Activated T-helper 1 cell treated with Interleukin-2 at 50 U/mL for 16 hours (primary cell): ENCODE data around the gene KCTD11.

Source experiments
- DNase-seq: peaks from one replicate; pipeline ENCODE4 v3.0.0-alpha.2; 2020; ENCODE audit warnings: low read depth

The KCTD11 gene

GRCh38 chr17:7351665-7352502 lies at the start of gene KCTD11:
KCTD11 (plus strand) TSS chr17:7352162.
- peak; percentile 71 for DNase-seq

DNA sequence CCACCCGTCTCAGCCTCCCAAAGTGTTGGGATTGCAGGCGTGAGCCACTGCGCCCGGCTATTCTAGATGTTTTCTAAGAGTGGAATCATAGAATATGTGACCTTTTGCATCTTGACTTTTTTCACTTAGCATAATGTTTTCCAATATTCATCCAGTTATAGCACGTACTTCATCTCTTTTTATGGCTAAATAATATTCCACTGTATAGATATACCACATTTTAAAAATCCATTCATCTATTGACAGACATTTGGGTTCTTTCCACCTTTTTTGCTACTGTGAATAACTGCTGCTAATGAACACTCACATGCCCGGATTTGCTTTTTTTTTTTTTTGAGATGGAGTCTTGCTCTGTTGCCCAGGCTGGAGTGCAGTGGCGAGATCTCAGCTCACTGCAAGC lies 47.8 kb upstream of the KCTD11 start:
- DNase-seq, result no peak

GRCh38 chr17:7306911-7307685 lies 44.9 kb upstream of the KCTD11 start, which contains the start of gene EIF5A:
EIF5A (plus strand) TSS chr17:7307628; CDS start chr17:7309636, 2,008 bp downstream.
- DNase-seq, result peak; percentile 100

DNA sequence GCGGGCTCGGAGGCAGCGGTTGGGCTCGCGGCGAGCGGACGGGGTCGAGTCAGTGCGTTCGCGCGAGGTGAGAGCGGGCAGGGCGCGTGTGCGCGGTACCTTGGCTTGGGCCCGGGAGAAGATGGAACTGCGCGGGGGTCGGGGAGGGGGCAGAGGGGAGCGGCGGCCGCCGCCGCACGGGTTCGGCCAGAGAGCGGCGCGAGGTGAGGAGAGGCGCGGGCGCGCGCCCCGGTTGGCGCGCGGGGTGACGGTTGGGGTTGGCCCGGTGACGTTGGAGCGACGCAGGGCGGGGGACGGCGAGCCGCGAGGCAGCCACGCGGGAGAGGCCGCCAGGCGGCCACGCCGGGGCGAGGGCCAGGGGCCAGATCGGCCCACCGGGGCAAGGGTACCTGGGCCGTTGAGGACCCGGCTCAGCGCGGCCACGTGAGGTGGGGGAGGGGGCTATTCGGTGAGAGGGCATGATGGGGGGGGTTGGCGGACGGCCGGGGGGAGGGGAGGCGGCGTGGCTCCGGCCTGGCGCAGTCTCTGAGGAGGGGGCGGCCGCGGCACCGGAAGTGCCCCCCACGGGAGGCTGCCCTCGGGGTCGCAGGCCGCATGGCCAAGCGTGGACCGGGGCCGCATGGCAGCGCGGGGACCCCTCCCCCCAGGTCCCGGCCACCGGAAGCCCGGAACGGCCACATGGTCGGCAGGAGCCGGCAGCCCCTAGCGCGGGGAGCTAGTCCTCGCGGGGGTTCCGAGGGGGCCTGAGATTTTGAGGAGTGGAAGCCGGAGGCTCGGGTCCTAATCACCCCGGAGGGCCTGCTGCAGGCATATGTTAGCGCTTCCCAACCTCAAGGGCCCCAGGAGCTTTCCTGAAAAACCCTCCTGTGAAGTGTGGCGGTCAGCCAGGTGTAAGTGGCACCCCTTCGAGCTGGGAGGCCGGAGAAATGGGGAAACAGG lies 44.0 kb upstream of the KCTD11 start:
- peak; percentile 45 for DNase-seq

- peak; percentile 75 for DNase-seq
Observed at GRCh38 chr17:7308625-7309433, 43.1 kb upstream of the KCTD11 start.

- DNase-seq, result no peak
Observed at GRCh38 chr17:7309628-7310027, 42.3 kb upstream of the KCTD11 start.

DNA sequence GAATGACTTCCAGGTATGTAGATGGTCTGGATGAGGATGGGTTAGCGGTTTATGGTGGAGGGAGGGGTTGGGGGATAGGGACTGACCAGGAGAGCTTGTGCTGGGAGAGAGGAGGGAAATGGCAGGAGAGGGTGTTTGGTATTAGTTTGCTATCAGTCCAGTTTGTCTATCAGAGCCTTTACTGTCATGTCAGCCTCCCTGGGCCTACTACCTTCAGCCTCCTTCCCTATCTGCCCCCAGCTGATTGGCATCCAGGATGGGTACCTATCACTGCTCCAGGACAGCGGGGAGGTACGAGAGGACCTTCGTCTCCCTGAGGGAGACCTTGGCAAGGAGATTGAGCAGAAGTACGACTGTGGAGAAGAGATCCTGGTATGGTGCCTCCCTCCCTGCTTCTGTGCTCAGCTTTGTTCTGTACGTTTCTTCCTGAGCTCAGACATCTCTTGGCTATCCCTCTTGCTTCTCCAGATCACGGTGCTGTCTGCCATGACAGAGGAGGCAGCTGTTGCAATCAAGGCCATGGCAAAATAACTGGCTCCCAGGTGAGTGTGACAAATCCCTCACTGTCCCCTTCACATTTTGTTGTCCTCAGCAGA lies 40.8 kb upstream of the KCTD11 start:
- no peak for DNase-seq

GRCh38 chr17:7312432-7313087 lies 39.4 kb upstream of the KCTD11 start:
- DNase-seq, result no peak

- DNase-seq, result no peak
Observed at GRCh38 chr17:7313088-7313889, 38.7 kb upstream of the KCTD11 start.

GRCh38 chr17:7313890-7314718 lies 37.9 kb upstream of the KCTD11 start:
- DNase-seq, result no peak

DNA sequence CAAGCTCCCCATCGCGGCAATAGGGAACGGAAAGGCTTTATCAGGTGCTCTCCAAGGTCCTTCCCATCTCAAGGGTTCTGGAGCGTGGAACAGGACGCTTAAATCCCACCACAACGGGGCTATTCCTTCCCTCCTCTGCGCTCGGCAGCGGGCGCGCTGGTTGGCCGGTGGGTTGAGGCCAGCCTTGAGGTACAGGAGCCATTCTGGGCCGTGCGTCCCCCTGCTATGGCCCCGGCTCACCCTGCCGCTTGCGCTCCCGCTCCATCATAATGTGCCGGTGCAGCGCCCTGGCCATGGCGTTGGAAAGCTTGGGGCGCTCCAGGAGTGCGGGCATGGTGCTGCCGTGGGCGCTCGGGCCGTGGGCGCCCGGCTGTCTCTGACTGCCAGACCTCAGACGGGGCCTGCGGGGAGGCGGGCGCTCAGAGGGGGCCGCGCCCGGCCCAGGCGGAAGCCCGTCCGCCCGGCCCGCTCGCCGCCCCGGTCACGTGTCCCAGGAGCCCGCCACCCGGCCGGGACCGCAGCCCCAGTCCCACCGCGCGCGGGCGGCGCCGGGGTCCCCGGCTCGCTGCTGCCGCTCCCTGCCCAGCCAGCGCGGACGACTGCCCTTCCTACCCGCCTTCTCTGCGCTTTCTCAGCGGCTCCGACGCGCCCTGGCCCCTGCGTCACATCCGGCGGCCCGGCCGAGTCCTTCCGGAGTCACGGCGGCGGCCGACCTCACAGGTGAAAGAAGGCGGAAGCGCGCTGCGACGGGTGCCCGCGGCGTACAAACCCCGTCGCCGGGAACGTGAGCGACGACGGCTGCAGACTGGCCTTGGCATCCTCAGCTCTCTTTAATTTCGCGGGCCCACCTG lies 37.0 kb upstream of the KCTD11 start, which contains the start of gene GPS2:
Gene GPS2 (minus strand): TSS at position 642 of the 851 bp plus-strand sequence. CDS start 308 bp downstream, at position 334.
- DNase-seq, result peak; percentile 90

- DNase-seq, result no peak
Observed at GRCh38 chr17:7315570-7316235, 36.3 kb upstream of the KCTD11 start.

DNA sequence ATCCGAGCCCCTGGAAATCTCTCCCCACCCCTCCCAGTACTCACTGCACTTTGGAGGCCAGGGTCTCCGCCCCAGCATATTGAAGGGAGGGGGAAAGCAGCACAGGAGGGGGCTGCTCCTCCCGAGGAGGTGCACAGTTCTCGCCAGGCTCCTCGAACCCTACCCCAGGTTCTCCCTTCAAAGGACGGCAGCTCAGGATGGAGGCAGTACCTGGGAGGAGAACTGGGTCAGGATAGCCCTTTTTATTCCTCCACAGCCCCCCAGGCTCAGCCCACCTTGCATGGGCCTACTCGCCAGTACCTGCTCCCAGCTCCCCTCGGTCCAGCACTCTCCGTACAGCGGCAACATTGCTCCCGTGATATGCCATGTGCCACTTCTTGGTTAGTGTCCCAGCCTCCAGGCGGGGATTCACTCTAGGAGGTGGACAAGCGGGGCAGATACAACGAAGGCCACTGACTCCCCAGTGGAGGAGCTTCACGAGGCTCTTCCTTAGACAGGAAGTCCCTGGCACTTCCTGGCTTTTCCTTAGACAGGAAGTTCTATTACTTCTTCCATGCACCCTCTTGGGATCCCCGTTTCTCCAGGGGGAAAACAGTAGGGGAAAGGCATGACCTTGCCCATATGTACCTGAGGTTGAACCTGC lies 34.7 kb upstream of the KCTD11 start:
- no peak for DNase-seq

DNA sequence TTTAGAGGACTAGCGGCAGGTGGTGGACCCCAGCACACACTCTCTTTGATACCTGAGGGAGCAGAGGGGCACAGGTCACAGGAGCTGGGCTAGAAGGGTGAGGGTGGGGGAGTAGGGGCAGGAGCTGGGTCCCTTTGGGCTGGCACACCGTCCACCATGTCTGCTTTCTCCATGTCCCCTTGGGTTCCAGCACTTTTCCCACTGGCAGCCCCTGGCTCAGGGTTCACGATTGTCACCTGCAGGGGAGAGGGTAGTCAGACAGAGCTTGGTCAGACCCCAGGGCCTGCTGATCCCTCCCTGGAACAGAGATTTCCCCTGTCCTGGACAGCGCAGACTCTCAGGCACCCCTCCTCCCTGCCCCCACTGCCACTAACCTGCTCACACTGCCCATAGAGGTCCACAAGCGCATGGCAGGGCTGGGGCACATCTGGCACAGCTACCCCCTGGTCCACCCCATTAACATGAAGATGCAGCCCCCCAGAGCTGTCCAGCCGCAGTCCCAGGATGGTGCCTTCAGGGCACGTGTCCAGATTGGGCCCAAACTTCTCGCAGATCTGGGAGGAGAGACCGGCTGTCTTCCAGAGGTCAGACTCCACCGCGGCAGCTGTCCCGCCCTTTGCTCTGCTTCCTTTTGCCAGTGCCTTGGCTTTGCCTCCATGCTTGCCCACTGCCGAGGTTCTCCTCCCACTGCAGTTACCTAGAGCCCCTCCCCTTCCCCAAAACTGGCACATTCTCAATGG lies 33.7 kb upstream of the KCTD11 start:
- no peak for DNase-seq

DNA sequence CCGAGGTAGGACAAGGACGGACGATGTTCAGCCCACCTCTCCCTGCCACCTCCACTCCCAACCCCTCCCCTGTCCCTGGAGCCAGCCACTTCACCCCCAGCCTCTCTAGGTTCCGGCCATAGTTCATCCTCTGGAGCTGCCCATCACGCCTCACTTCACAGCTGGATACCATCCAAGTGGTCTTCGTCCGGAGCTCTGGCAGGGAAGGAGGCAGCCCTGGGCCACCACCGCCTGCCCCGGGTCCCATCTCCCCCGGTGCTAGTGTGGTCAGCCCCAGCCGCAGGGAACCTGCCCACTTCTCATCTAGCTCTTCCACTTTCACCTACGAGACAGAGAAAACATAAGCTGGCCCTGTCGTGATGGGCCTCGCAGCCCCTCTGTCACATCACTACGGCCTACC lies 30.5 kb upstream of the KCTD11 start:
- DNase-seq, result no peak
